Panc1 (cell line): ENCODE measurements around the gene KLHL24. TPM values are rescaled to one million over a fixed set of nuclear protein-coding genes. Genes with fewer than 3 reads are reported as not detected.

Source experiments
- ATAC-seq: fragments of 200-7000 bp; cut with Tn5 transposase; 2 replicates; pipeline ENCODE4 v1.9.1; 2020; ENCODE audit warnings: mild to moderate bottlenecking, moderate library complexity
- BruUV-seq: library from RNA; stranded (reverse); fragments of 400-500 nt; replicated peaks from 2 replicates; lab custom pipeline; 2021; lab: Mats Ljungman, UMichigan
- CTCF ChIA-PET: fragments of 300-600 bp; sonication (Branson Sonifier 250); formaldehyde crosslinking; loops from one replicate; lab custom pipeline; 2022; ENCODE audit warnings: antibody characterized with exemption; lab: Charles Lee
- POLR2A ChIA-PET: fragments of 300-600 bp; sonication (Branson Sonifier 250); formaldehyde crosslinking; loops from one replicate; lab custom pipeline; 2022; ENCODE audit warnings: antibody characterized with exemption; lab: Charles Lee
- DNase-seq: peaks from one replicate; pipeline ENCODE4 v3.0.0-alpha.2; 2010; ENCODE audit warnings: low read depth, low spot score
- H3K27ac ChIP-seq: 2 replicates; pipeline ENCODE4 v1.5.1; 2011; ENCODE audit warnings: mild to moderate bottlenecking, low read length, inconsistent platforms
- H3K27me3 ChIP-seq: fragments of 200-500 bp; sonication (Bioruptor generic); 2 replicates; pipeline ENCODE4 v1.6.0; 2014; ENCODE audit warnings: low read length, inconsistent platforms; ENCODE audit not compliant: control insufficient read depth, insufficient read depth
- H3K36me3 ChIP-seq: fragments of 200-500 bp; sonication (Bioruptor generic); 2 replicates; pipeline ENCODE4 v1.5.1; 2014; ENCODE audit warnings: inconsistent platforms, mild to moderate bottlenecking, low read length, moderate library complexity; ENCODE audit not compliant: control insufficient read depth, insufficient read depth
- H3K4me1 ChIP-seq: 2 replicates; pipeline ENCODE4 v1.5.1; 2011; ENCODE audit warnings: inconsistent platforms, mild to moderate bottlenecking, low read length, moderate library complexity; ENCODE audit not compliant: control insufficient read depth, insufficient read depth
- H3K4me3 ChIP-seq, 2 experiments: 2 replicates each; pipeline ENCODE4 v1.5.1; 2011 to 2012; ENCODE audit warnings: low read depth in 2 of 2, low read length in 2 of 2, mild to moderate bottlenecking in 2 of 2, inconsistent platforms in 1 of 2, moderate library complexity in 1 of 2
- H3K9me3 ChIP-seq: fragments of 200-500 bp; sonication (Bioruptor generic); 2 replicates; pipeline ENCODE4 v1.5.1; 2014; ENCODE audit warnings: low read depth, mild to moderate bottlenecking, inconsistent platforms, low read length, moderate library complexity; ENCODE audit not compliant: control insufficient read depth, insufficient read depth
- CTCF ChIP-seq: fragments of 450-650 bp; IDR thresholded peaks from 2 replicates; pipeline ENCODE4 v1.5.1; 2017; ENCODE audit warnings: mild to moderate bottlenecking
- POLR2AphosphoS5 ChIP-seq: IDR thresholded peaks from 2 replicates; pipeline ENCODE4 v1.6.1; 2012; ENCODE audit warnings: mild to moderate bottlenecking, low read depth, low read length, moderate library complexity
- SIN3A ChIP-seq: IDR thresholded peaks from 2 replicates; pipeline ENCODE4 v1.6.1; 2012; ENCODE audit warnings: low read depth, mild to moderate bottlenecking, low read length, moderate library complexity, borderline replicate concordance; ENCODE audit not compliant: insufficient read depth
- TCF7L2 ChIP-seq: IDR thresholded peaks from 2 replicates; pipeline ENCODE4 v1.6.1; 2011; ENCODE audit warnings: mild to moderate bottlenecking, low read depth, low read length, inconsistent platforms
- in situ Hi-C: cut with HindIII; loops from 2 replicates; pipeline ENCODE4 v1.10.0; 2016; ENCODE audit warnings: low sequenced_read_pairs, low pct_unique_long_range_greater_than_20kb
- intact Hi-C: fragments of 100-400 bp; cut with micrococcal nuclease; formaldehyde crosslinking; loops from one replicate; pipeline ENCODE4 v1.10.0; 2022; ENCODE audit not compliant: unreplicated experiment
- total RNA-seq: library from RNA; stranded (reverse); gene quantifications from one replicate; pipeline ENCODE4 v1.2.1, GENCODE V29; 2021; ENCODE audit not compliant: unreplicated experiment
- TF ChIP-seq, protein P1 (sequence below), 2 experiments: IDR thresholded peaks; 2 replicates each; pipeline ENCODE4 v1.6.1; 2011 to 2012; ENCODE audit warnings: low read depth in 2 of 2, control low read depth in 1 of 2, low read length in 1 of 2, mild to moderate bottlenecking in 1 of 2, moderate library complexity in 1 of 2; ENCODE audit not compliant: insufficient read depth in 1 of 2

Gene KLHL24
- total RNA-seq, 1 experiment from 2014 or later, result 42.0 TPM

GRCh38 chr3:183662099-183662498, 26.7 kb downstream of the KLHL24 start:
- ChIA-PET POLR2A (no interaction called here), CTCF (no interaction called here)
- Histone ChIP-seq H3K27ac (no peak overlapping the region), H3K36me3 (no peaks in the 10 kb centered on the region), H3K9me3 (no peaks in the 10 kb centered on the region), H3K4me1 (peaks cover 6% of the 10 kb centered on the region; the same call in 1 of the 2 replicates), H3K4me3 (no peak overlapping the region), H3K27me3 (no peaks in the 10 kb centered on the region)
- ATAC-seq (no peak), DNase-seq (no peak)
- TF ChIP-seq CTCF, result no peak
- TF ChIP-seq, protein P1, sequence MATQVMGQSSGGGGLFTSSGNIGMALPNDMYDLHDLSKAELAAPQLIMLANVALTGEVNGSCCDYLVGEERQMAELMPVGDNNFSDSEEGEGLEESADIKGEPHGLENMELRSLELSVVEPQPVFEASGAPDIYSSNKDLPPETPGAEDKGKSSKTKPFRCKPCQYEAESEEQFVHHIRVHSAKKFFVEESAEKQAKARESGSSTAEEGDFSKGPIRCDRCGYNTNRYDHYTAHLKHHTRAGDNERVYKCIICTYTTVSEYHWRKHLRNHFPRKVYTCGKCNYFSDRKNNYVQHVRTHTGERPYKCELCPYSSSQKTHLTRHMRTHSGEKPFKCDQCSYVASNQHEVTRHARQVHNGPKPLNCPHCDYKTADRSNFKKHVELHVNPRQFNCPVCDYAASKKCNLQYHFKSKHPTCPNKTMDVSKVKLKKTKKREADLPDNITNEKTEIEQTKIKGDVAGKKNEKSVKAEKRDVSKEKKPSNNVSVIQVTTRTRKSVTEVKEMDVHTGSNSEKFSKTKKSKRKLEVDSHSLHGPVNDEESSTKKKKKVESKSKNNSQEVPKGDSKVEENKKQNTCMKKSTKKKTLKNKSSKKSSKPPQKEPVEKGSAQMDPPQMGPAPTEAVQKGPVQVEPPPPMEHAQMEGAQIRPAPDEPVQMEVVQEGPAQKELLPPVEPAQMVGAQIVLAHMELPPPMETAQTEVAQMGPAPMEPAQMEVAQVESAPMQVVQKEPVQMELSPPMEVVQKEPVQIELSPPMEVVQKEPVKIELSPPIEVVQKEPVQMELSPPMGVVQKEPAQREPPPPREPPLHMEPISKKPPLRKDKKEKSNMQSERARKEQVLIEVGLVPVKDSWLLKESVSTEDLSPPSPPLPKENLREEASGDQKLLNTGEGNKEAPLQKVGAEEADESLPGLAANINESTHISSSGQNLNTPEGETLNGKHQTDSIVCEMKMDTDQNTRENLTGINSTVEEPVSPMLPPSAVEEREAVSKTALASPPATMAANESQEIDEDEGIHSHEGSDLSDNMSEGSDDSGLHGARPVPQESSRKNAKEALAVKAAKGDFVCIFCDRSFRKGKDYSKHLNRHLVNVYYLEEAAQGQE (IDR thresholded peaks at IDR 0.05; ENCODE audit: insufficient read depth in 1 of 2, low read depth in 2 of 2, low read length in 1 of 2), result no peak
- TF ChIP-seq SIN3A, result no peak
- no peak for TF ChIP-seq POLR2AphosphoS5
- no peak for TF ChIP-seq TCF7L2
- no TSS peak for BruUV-seq
- in situ Hi-C loops, result no loop called here
- intact Hi-C loops, result no loop called here

DNA sequence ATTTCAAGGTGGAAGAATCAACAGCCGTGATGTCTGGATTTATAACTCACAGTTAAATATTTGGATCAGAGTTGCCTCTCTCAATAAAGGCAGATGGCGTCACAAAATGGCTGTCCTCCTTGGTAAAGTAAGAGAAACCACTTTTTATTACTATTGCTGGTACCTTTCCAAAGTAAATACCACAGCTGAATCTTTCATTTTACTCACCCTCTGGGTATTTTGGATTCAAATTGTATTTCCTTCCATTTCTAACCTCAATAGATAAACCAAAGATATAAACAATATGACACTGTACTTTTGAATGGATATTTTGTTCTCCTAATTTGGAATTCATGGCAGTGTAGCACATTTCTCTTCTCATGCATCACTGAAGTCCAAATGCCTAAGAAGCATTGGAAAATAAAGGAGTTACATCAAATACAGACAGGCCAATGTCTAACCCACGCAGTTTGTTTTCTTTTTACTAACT, 29.5 kb downstream of the KLHL24 start:
- H3K27me3 ChIP-seq, result no peaks in the 10 kb centered on the region
- H3K4me1 ChIP-seq, result peaks cover 6% of the 10 kb centered on the region; the same call in 1 of the 2 replicates
- no TSS peak for BruUV-seq
- ATAC-seq (peak; percentile 86), DNase-seq (peak; percentile 41)
- intact Hi-C loops, result no loop called here
- in situ Hi-C loops, result no loop called here
- CTCF ChIA-PET, result no interaction called here
- H3K9me3 ChIP-seq, result no peaks in the 10 kb centered on the region
- 0 out of 2 replicates have a peak, but pooled peaks have one; percentile 26 for TF ChIP-seq TCF7L2
- no peak for TF ChIP-seq POLR2AphosphoS5
- POLR2A ChIA-PET, result interaction anchor here (0.7 kb wide), 1 partner anchor 10 kb away, joined by 3 read pairs; no protein-coding TSS in a partner anchor
- no peak overlapping the region for H3K27ac ChIP-seq
- no peak overlapping the region for H3K4me3 ChIP-seq
- no peaks in the 10 kb centered on the region for H3K36me3 ChIP-seq

DNA sequence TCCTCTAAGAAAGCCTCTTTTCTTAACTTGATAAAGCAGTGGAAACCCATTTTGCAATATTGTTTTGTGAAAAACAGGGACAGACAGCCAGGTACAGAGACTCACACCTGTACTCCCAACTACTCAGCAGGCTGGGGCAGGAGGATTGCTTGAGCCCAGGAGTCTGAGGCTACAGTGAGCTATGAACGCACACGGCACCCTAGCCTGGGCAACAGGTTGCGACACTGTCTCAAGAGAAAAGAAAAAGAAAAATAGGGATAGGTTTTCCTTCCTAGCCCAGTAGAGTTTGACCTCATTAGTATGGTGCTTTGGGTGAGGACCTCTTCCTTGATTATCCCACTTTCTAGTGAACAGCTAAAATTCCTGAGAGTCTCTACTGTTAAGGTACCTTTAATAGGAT, 44.6 kb downstream of the KLHL24 start:
- POLR2A ChIA-PET, result no interaction called here
- intact Hi-C loops, result no loop called here

More for the DNA sequence above, 44.6 kb downstream of the KLHL24 start:
- no peaks in the 10 kb centered on the region for H3K4me1 ChIP-seq
- no peak for TF ChIP-seq POLR2AphosphoS5
- CTCF ChIA-PET, result no interaction called here
- no peaks in the 10 kb centered on the region for H3K9me3 ChIP-seq
- ATAC-seq, result no peak
- H3K27ac ChIP-seq, result no peak overlapping the region
- no peak for DNase-seq
- no peaks in the 10 kb centered on the region for H3K36me3 ChIP-seq
- no peaks in the 10 kb centered on the region for H3K27me3 ChIP-seq
- H3K4me3 ChIP-seq, result no peak overlapping the region
- in situ Hi-C loops, result no loop called here
- BruUV-seq, result no TSS peak
